HG03439 (cell line): ENCODE results near the gene SLC17A7.

Experiments
- ATAC-seq: cut with Tn5 transposase; IDR thresholded peaks from one replicate; pipeline ENCODE4 v1.9.1; 2021; ENCODE audit warnings: mild to moderate bottlenecking, moderate library complexity; ENCODE audit not compliant: unreplicated experiment

The SLC17A7 gene

DNA sequence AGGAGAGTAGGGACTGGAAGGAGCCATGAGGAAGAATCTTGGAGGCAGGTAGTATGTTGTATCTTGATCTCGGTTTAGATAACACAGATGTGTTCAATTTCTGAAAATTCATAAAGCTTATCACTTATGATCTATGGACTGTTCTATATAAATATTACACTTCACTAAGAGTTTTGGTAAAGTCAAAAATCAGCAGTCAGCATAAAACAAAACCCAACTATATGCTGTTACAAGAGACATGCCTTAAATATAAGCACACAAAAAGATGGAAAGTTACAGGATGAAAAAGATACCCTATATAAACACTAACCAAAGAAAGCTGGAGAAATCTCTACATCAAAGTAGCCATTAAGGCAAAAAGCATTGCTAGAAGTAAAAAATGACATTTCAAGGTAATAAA is 57.7 kb downstream of the SLC17A7 start:
- ATAC-seq: no peak

DNA sequence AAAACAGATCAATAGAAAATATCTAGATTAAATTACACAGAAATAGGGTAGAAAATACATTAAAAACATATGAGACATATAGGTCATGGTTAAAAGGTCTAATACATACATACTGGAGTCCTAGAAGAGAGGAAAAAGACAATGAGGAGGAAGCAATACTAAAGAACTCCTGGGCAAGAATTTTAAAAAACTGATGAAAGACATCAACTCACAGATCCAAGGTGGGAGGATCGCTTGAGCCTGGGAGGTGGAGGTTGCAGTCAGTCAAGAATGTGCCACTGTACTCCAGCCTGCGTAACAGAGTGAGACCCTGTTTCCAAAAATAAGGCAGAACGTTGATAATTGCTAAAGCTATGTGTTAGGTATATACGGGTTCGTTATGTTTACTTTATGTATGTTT is 58.7 kb downstream of the SLC17A7 start:
- no peak for ATAC-seq

DNA sequence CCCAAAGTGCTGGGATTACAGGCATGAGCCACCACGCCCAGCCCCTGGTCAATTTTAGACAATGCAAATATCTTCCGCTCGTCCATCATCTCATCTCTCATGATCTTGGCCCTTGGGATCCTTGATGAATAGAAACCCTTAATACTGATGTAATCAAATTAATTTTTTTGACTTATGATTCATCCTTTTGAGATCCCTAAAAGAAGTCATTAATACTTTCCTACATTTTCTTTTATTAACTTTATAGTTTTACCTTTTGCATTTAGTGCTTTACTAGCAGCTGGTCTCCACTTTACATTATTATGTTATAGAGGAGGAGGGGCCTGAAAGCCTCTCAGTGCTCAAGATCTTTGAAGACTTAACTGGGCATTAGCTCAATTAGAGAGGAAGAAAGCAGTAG is 60.9 kb downstream of the SLC17A7 start:
- ATAC-seq: no peak
